Bronchial epithelial cell (primary cell): ENCODE results near the gene ZNF445. TPM values are rescaled to one million over a fixed set of nuclear protein-coding genes. Genes with fewer than 3 reads are reported as not detected.
A peak's percentile ranks its signal among the peaks of the same experiment; 100 is the strongest.

Experiments
- DNase-seq: peaks from one replicate; pipeline ENCODE4 v3.0.0-alpha.2; 2010; ENCODE audit warnings: low read depth
- FAIRE-seq: peaks from 2 replicates; lab custom pipeline; 2011; peaks lifted over from hg19 to GRCh38; lab: Jason Lieb, UNC
- H3K27me3 ChIP-seq: 2 replicates; pipeline ENCODE4 v1.5.1; 2011; ENCODE audit warnings: low read length; ENCODE audit not compliant: control insufficient read depth, insufficient read depth
- H3K36me3 ChIP-seq: 2 replicates; pipeline ENCODE4 v1.5.1; 2011; ENCODE audit warnings: low read length; ENCODE audit not compliant: control insufficient read depth, insufficient read depth
- H3K4me3 ChIP-seq: 2 replicates; pipeline ENCODE4 v1.5.1; 2011; ENCODE audit warnings: mild to moderate bottlenecking, low read depth, low read length, control low read depth
- total RNA-seq: library from RNA; depleted of rRNA; stranded (reverse); fragments of >200 nt; gene quantifications from 2 replicates; pipeline ENCODE4 v1.2.1, GENCODE V29; 2014
- TF ChIP-seq, protein P1 (sequence below): IDR thresholded peaks from 2 replicates; pipeline ENCODE4 v1.5.1; 2011; ENCODE audit warnings: mild to moderate bottlenecking, moderate library complexity, low read length, control low read depth, inconsistent platforms; ENCODE audit not compliant: insufficient read depth, severe bottlenecking

The ZNF445 gene
- total RNA-seq, 1 donor from 2014 or later, result 5.8 TPM

DNA sequence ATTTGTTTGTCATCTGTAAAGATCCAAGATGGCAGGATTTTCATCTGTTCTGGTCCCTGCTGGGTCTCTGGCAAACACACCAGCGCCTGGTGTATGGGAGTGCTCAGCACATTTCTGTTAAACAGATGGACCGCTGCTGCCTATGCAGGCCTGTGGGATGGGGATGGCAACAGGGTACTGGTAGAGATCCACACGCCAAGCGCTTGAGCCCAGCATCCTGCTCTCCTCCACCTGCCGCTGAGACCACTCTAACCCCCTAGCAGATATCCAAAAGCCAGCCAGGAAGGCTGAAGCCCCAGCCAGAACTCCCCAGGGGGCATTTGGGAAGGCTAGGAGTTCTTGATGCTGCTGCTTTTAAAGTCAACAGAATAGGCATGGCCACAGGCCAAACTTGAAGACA lies 31.7 kb downstream of the ZNF445 start:
- no peak overlapping the region for H3K4me3 ChIP-seq
- H3K36me3 ChIP-seq, result peaks cover 28% of the 10 kb centered on the region
- TF ChIP-seq, protein P1, sequence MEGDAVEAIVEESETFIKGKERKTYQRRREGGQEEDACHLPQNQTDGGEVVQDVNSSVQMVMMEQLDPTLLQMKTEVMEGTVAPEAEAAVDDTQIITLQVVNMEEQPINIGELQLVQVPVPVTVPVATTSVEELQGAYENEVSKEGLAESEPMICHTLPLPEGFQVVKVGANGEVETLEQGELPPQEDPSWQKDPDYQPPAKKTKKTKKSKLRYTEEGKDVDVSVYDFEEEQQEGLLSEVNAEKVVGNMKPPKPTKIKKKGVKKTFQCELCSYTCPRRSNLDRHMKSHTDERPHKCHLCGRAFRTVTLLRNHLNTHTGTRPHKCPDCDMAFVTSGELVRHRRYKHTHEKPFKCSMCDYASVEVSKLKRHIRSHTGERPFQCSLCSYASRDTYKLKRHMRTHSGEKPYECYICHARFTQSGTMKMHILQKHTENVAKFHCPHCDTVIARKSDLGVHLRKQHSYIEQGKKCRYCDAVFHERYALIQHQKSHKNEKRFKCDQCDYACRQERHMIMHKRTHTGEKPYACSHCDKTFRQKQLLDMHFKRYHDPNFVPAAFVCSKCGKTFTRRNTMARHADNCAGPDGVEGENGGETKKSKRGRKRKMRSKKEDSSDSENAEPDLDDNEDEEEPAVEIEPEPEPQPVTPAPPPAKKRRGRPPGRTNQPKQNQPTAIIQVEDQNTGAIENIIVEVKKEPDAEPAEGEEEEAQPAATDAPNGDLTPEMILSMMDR, result no peak
- FAIRE-seq, result no peak
- H3K27me3 ChIP-seq, result no peaks in the 10 kb centered on the region
- DNase-seq, result no peak

DNA sequence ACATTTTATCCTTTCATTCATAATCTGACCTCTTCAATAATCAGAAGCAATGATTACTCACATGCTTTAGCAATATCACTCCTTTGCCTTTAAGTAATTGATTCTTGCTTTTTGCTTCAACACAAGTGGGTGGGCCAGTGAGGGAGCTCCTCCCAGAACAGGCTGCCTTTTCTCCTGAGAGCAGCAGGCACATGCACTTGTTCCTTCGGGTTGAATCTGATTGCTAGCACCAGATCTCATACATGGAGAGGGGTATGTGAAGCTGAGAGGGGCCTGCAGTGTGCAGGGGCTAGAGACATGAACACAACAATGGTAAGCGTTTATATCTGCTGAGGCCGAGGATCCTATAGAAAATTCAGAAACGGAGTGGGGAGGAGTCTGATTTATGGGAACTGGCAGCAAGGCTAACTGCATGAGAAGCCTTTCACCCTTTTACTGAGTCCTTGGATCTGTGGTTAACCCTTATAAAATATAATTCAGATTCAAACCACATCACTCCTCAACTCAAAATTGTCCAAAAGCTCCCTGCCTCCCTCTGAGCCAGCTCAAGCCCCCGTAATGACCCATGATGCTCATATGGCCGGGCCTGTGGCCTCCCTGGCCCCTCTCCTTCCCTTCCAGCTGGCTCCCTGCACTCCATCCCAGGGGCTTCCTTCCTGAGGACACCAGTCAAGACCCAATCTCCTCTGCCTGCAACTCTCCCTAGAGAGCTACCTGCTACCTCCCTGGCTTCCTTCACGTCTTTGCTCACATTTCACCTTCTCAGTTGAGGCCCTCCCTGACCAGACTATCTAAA lies 32.4 kb downstream of the ZNF445 start:
- H3K27me3 ChIP-seq, result no peaks in the 10 kb centered on the region
- no peak overlapping the region for H3K4me3 ChIP-seq
- TF ChIP-seq, protein P1, result no peak
- no peak for FAIRE-seq
- peaks cover 22% of the 10 kb centered on the region for H3K36me3 ChIP-seq
- no peak for DNase-seq

DNA sequence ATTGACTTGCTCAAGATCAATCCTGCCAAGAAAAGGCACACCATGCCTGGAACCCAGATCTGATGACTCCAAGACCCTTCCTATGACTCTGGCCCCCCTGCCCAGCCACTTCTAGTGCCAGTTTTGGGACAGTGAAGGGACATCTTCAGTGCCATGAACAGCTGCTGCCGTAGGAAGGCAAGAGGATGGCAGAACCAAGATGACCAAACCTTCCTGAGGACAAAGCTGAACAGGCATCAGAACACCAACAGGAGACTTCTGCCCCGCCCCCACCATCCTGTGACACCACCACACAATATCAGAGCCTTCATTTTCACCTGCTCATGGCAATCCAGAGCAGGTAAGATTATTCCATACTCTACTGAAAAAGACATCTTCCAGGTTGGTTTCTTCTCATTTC lies 33.0 kb downstream of the ZNF445 start:
- H3K27me3 ChIP-seq, result no peaks in the 10 kb centered on the region
- DNase-seq (no peak), FAIRE-seq (peak; percentile 70)
- peaks cover 20% of the 10 kb centered on the region for H3K36me3 ChIP-seq
- TF ChIP-seq, protein P1, result no peak
- no peak overlapping the region for H3K4me3 ChIP-seq

DNA sequence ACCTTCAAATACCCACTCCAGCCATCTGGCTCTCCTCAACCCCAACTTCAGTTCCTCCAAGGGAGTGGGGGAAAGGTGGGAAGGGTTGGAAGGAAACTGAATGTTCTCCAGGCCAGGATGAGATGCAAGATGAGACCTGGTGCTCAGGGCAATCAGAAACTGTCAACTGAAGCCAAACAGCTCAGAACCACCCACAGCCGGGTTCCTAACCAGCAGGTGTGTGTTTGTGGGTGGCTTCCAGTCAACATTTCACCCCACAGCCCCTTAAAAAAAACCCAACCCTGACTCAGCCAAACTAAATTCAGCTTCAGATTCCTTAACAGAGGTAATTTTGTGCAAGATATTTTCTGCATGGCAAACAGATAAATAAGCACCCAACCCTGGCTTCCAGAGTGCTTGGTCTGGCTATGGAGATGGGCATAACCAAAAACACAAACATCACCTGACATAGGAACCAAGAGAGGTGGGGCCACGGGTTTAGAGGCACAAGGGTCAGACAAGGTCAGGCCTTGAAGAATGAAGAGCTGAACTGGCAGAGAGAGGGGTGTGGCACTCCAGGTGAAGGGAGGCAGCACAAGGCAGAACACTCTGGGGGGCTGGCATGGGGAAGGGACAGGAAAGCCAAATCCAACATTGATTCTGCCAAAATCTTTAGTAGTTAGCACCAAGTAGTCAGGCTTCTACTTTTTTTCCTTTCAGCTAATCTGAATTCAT lies 34.7 kb downstream of the ZNF445 start:
- TF ChIP-seq, protein P1, result no peak
- peak; percentile 18 for FAIRE-seq
- no peak for DNase-seq
- H3K36me3 ChIP-seq, result peaks cover 9% of the 10 kb centered on the region
- H3K4me3 ChIP-seq, result no peak overlapping the region
- H3K27me3 ChIP-seq, result no peaks in the 10 kb centered on the region

DNA sequence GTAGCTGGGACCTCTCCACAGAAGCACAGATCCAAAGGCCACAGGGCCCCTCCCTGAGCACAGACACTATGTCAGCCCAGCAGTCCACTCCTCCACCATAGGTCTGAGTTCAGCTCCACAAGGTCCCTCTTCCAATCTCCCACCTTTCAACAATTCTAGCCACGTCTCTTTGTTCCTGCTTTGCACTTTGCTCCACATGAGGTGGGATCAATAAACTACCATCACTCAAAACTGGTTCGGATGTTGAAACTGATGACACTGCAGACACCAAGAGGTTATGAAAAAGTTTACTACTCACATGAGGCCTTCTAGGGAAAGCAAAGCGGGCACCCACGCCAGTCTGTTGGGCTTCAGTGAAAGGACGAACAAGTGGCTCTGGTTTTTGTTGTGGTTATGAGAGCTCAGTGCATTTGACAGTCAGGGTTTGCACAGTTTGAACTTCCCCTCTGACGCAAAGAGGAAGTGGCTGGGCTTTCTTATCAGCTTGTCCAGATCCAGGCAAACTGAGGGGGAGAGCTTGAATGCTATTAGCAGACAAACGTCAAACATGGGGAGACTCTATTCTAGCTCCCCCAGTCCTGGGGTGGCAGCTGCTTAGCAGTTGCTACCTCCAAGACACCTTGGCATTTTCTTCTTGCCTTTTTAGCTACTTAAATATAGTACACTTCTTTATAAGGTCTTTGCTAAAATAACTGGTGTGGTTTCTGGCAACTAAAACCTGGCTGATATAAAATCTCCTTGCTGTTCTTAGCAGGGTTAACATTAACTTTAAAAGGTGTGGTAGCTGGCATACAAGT lies 37.8 kb downstream of the ZNF445 start:
- FAIRE-seq (no peak), DNase-seq (peak; percentile 50)
- Histone ChIP-seq H3K27me3 (no peaks in the 10 kb centered on the region), H3K36me3 (peaks cover 3% of the 10 kb centered on the region), H3K4me3 (no peak overlapping the region)
- TF ChIP-seq, protein P1, result no peak
